Endodermal cell (in vitro differentiated cells): Measurements from ENCODE around the gene CCDC9B. TPM values are rescaled to one million over a fixed set of nuclear protein-coding genes. Genes with fewer than 3 reads are reported as not detected.

ENCODE experiments used
- DNase-seq: peaks from one replicate; pipeline ENCODE4 v3.0.0-alpha.2; 2017
- H3K27ac ChIP-seq: 2 replicates; pipeline ENCODE4 v1.5.1; 2013; ENCODE audit warnings: mild to moderate bottlenecking, low read depth, low read length, moderate library complexity
- H3K27me3 ChIP-seq: 2 replicates; pipeline ENCODE4 v1.6.1; 2013; ENCODE audit warnings: mild to moderate bottlenecking, low read length, moderate library complexity; ENCODE audit not compliant: insufficient read depth, control insufficient read depth, poor library complexity, severe bottlenecking
- H3K36me3 ChIP-seq: 2 replicates; pipeline ENCODE4 v1.7.0; 2013; ENCODE audit warnings: mild to moderate bottlenecking, low read length, moderate library complexity; ENCODE audit not compliant: control insufficient read depth, insufficient read depth
- H3K4me1 ChIP-seq: one replicate; pipeline ENCODE4 v1.7.0; 2013; ENCODE audit warnings: low read length; ENCODE audit not compliant: control insufficient read depth, insufficient read depth
- H3K4me3 ChIP-seq: 2 replicates; pipeline ENCODE4 v1.5.1; 2013; ENCODE audit warnings: mild to moderate bottlenecking, low read length, moderate library complexity
- H3K9ac ChIP-seq: 2 replicates; pipeline ENCODE4 v1.6.1; 2013; ENCODE audit warnings: mild to moderate bottlenecking, low read length, moderate library complexity; ENCODE audit not compliant: poor library complexity, severe bottlenecking; ENCODE audit errors: extremely low read depth
- H3K9me3 ChIP-seq: 2 replicates; pipeline ENCODE4 v1.6.1; 2013; ENCODE audit warnings: mild to moderate bottlenecking, low read length, moderate library complexity; ENCODE audit not compliant: control insufficient read depth
- H3K27ac Mint-ChIP-seq: 2 replicates; pipeline ENCODE4 v1.8.0; 2020; ENCODE audit warnings: mixed read lengths
- H3K27me3 Mint-ChIP-seq: 2 replicates; pipeline ENCODE4 v1.8.0; 2021; ENCODE audit warnings: mild to moderate bottlenecking, mixed read lengths; ENCODE audit not compliant: insufficient read depth
- H3K36me3 Mint-ChIP-seq: 2 replicates; pipeline ENCODE4 v1.8.0; 2020; ENCODE audit warnings: low read depth, mixed read lengths
- H3K4me1 Mint-ChIP-seq: 2 replicates; pipeline ENCODE4 v1.8.0; 2020; ENCODE audit warnings: mixed read lengths
- H3K4me3 Mint-ChIP-seq: 2 replicates; pipeline ENCODE4 v1.8.0; 2020; ENCODE audit warnings: mild to moderate bottlenecking, moderate library complexity, mixed read lengths
- H3K9me3 Mint-ChIP-seq: 2 replicates; pipeline ENCODE4 v1.8.0; 2020; ENCODE audit warnings: mild to moderate bottlenecking, mixed read lengths
- whole genome bisulfite sequencing, 2 experiments: methylation state at CpG; one replicate each; pipeline versions ENCODE4 v1.1.5 to v1.1.7; 2013; ENCODE audit warnings: missing lambda C conversion rate in 2 of 2, mixed read lengths in 1 of 2; ENCODE audit not compliant: insufficient coverage in 1 of 2, insufficient read length in 1 of 2; 5-methylcytosine and 5-hydroxymethylcytosine counted together
- total RNA-seq, 2 donors: library from RNA; stranded (reverse); fragmentation: NEBNext Ultra II Directional in 1 of 2; extraction: Animal tissue kit (Norgen Biotek cat#: 25700) in 1 of 2; gene quantifications; 2 replicates in 1 of 2; 3 replicates in 1 of 2; pipeline ENCODE4 v1.2.1, GENCODE V29; 2021
- TF ChIP-seq, protein P1 (sequence below): fragments of 200-600 bp; sonication (generic); conservative IDR thresholded peaks from 2 replicates; pipeline ENCODE4 v1.5.0; 2021; ENCODE audit warnings: antibody characterized with exemption, mild to moderate bottlenecking

The CCDC9B gene
- total RNA-seq, 2 donors from 2014 or later, result 0.15 to 0.42 TPM

DNA sequence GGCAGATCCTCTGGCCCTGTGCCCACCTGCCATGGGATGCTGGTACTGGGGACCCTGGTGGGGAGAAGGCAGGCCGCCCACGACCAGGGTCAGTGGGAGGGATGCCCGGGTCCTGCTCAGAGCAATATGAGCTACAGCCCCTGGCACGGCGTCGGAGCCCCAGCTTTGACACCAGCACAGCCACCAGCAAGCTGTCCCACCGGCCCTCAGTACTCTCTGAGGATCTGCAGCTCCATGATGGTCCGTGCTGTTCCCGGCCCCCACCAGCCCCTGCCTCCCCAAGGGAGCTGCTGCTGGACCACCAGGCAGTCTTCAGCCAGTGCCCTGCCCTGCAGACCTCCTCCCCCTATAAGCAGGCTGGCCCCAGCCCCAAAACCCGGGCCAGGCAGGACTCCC lies 28.7 kb upstream of the CCDC9B start:
- Histone ChIP-seq H3K27ac (no peak overlapping the region), H3K4me1 (no peaks in the 10 kb centered on the region), H3K9me3 (no peaks in the 10 kb centered on the region), H3K36me3 (no peaks in the 10 kb centered on the region), H3K9ac (no peak overlapping the region), H3K4me3 (no peak overlapping the region), H3K27me3 (peaks cover 42% of the 10 kb centered on the region)
- TF ChIP-seq, protein P1, sequence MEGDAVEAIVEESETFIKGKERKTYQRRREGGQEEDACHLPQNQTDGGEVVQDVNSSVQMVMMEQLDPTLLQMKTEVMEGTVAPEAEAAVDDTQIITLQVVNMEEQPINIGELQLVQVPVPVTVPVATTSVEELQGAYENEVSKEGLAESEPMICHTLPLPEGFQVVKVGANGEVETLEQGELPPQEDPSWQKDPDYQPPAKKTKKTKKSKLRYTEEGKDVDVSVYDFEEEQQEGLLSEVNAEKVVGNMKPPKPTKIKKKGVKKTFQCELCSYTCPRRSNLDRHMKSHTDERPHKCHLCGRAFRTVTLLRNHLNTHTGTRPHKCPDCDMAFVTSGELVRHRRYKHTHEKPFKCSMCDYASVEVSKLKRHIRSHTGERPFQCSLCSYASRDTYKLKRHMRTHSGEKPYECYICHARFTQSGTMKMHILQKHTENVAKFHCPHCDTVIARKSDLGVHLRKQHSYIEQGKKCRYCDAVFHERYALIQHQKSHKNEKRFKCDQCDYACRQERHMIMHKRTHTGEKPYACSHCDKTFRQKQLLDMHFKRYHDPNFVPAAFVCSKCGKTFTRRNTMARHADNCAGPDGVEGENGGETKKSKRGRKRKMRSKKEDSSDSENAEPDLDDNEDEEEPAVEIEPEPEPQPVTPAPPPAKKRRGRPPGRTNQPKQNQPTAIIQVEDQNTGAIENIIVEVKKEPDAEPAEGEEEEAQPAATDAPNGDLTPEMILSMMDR, result no peak
- H3K4me3 Mint-ChIP-seq, result no peak overlapping the region
- H3K4me1 Mint-ChIP-seq, result no peaks in the 10 kb centered on the region
- 89 to 92% methylated on average over 10 of the region's 10 CpGs for WGBS, 2 experiments
- no peaks in the 10 kb centered on the region for H3K9me3 Mint-ChIP-seq
- H3K27ac Mint-ChIP-seq, result no peak overlapping the region
- DNase-seq, result no peak
- no peaks in the 10 kb centered on the region for H3K36me3 Mint-ChIP-seq
- H3K27me3 Mint-ChIP-seq, result peaks cover 52% of the 10 kb centered on the region

DNA sequence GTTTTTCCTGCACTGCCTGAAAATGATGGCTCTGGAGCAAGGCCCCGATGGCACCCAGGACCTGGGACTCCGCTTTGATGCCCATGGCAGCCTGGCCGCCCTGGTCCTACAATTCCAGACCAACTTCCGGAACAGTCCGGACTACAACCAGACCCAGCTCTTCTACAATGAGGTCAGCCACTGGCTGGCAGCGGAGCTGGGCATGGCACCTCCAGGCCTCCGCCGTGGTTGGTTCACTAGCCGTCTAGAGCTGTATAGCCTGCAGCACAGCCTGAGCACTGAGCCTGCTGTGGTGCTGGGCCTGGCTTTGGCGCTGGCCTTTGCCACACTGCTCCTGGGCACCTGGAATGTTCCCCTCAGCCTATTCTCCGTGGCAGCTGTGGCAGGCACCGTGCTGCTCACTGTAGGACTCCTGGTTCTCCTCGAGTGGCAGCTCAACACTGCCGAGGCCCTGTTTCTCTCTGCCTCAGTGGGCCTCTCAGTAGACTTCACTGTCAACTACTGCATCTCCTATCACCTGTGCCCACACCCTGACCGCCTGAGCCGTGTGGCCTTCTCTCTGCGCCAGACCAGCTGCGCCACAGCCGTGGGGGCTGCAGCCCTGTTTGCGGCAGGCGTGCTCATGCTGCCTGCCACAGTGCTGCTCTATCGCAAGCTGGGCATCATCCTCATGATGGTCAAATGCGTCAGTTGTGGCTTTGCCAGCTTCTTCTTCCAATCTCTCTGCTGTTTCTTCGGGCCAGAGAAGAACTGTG lies 28.2 kb upstream of the CCDC9B start:
- WGBS, 2 experiments, result 95 to 97% methylated on average over 18 to 24 of the region's 24 CpGs
- no peak overlapping the region for H3K27ac Mint-ChIP-seq
- H3K4me3 ChIP-seq, result no peak overlapping the region
- H3K9me3 ChIP-seq, result no peaks in the 10 kb centered on the region
- H3K4me3 Mint-ChIP-seq, result no peak overlapping the region
- peak; percentile 32 for DNase-seq
- H3K36me3 Mint-ChIP-seq, result no peaks in the 10 kb centered on the region
- H3K4me1 ChIP-seq, result no peaks in the 10 kb centered on the region
- peaks cover 42% of the 10 kb centered on the region for H3K27me3 ChIP-seq
- TF ChIP-seq, protein P1, result no peak
- no peak overlapping the region for H3K9ac ChIP-seq
- H3K9me3 Mint-ChIP-seq, result no peaks in the 10 kb centered on the region
- H3K36me3 ChIP-seq, result no peaks in the 10 kb centered on the region
- H3K4me1 Mint-ChIP-seq, result no peaks in the 10 kb centered on the region
- H3K27ac ChIP-seq, result no peak overlapping the region
- peaks cover 52% of the 10 kb centered on the region for H3K27me3 Mint-ChIP-seq

DNA sequence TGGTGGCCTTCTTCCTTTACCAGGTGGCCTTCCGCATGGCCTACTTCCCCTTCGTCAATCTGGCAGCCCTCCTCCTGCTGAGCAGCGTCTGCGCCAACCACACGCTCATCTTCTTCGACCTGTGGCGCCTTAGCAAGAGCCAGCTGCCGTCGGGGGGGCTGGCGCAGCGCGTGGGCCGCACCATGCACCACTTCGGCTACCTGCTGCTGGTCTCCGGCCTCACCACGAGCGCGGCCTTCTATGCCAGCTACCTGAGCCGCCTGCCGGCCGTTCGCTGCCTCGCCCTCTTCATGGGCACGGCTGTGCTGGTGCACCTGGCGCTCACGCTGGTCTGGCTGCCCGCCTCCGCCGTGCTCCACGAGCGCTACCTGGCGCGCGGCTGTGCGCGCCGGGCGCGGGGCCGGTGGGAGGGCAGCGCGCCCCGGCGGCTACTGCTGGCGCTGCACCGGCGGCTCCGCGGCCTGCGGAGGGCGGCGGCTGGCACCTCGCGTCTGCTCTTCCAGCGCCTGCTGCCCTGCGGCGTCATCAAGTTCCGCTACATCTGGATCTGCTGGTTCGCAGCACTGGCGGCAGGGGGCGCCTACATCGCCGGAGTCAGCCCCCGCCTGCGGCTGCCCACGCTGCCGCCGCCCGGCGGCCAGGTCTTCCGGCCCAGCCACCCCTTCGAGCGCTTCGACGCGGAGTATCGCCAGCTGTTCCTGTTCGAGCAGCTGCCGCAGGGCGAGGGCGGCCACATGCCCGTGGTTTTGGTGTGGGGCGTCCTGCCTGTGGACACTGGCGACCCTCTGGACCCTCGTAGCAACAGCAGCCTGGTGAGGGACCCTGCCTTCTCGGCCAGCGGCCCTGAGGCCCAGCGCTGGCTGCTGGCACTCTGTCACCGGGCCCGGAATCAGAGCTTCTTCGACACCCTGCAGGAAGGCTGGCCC lies 27.2 kb upstream of the CCDC9B start:
- WGBS, 2 experiments, result 30 to 53% methylated on average over 44 to 91 of the region's 91 CpGs
- H3K27me3 Mint-ChIP-seq, result peaks cover 52% of the 10 kb centered on the region
- H3K36me3 Mint-ChIP-seq, result no peaks in the 10 kb centered on the region
- Histone ChIP-seq H3K9ac (no peak overlapping the region), H3K36me3 (no peaks in the 10 kb centered on the region), H3K27ac (no peak overlapping the region), H3K27me3 (peaks cover 42% of the 10 kb centered on the region), H3K4me1 (no peaks in the 10 kb centered on the region), H3K9me3 (no peaks in the 10 kb centered on the region), H3K4me3 (no peak overlapping the region)
- H3K4me1 Mint-ChIP-seq, result no peaks in the 10 kb centered on the region
- no peaks in the 10 kb centered on the region for H3K9me3 Mint-ChIP-seq
- TF ChIP-seq, protein P1, result peak; percentile 90
- no peak overlapping the region for H3K4me3 Mint-ChIP-seq
- DNase-seq, result peak; percentile 96
- H3K27ac Mint-ChIP-seq, result no peak overlapping the region
